HCT116 (cell line): ENCODE measurements around the gene CCNL1. TPM values are rescaled to one million over a fixed set of nuclear protein-coding genes. Genes with fewer than 3 reads are reported as not detected.

Experiments
- ATAC-seq: fragments of 200-7000 bp; cut with Tn5 transposase; 2 replicates; pipeline ENCODE4 v1.9.1; 2020; ENCODE audit warnings: mild to moderate bottlenecking, moderate library complexity
- BruUV-seq: library from RNA; stranded (reverse); fragments of 400-500 nt; replicated peaks from 2 replicates; lab custom pipeline; 2021; lab: Mats Ljungman, UMichigan
- CTCF ChIA-PET: fragments of 300-600 bp; sonication (Branson Sonifier 250); formaldehyde crosslinking; loops from one replicate; lab custom pipeline; 2021; ENCODE audit warnings: antibody characterized with exemption; lab: Charles Lee
- POLR2A ChIA-PET: fragments of 300-600, 350-600 bp; sonication (Branson Sonifier 250); formaldehyde crosslinking; loops from one replicate; lab custom pipeline; 2021; ENCODE audit warnings: antibody characterized with exemption; lab: Charles Lee
- RAD21 ChIA-PET, 2 experiments: fragments of 300-600 bp; sonication (Branson Sonifier 250); formaldehyde crosslinking; loops; one replicate each; lab custom pipeline; 2023; ENCODE audit warnings: low total read pairs in 2 of 2; ENCODE audit not compliant: uncharacterized antibody in 2 of 2, unreplicated experiment in 2 of 2, low non-redundant PET in 1 of 2; lab: Charles Lee
- DNase-seq: peaks from one replicate; pipeline ENCODE4 v3.0.0-alpha.2; 2010; ENCODE audit warnings: low read depth, low spot score
- H2AFZ ChIP-seq: fragments of 200-600 bp; shearing (Covaris generic), sonication (generic); 2 replicates; pipeline ENCODE4 v1.6.1; 2017; ENCODE audit warnings: low read depth, mixed run types, mixed read lengths, antibody characterized with exemption, low read length; ENCODE audit not compliant: poor library complexity, severe bottlenecking
- H3K27ac ChIP-seq: 2 replicates; pipeline ENCODE4 v1.5.1; 2012; ENCODE audit warnings: low read depth, low read length
- H3K27me3 ChIP-seq: fragments of 200-600 bp; sonication (generic); 2 replicates; pipeline ENCODE4 v1.6.1; 2016; ENCODE audit warnings: mixed run types, low read length, mixed read lengths; ENCODE audit not compliant: insufficient read depth
- H3K36me3 ChIP-seq, 2 experiments: fragments of 200-500 bp in 1 of 2; fragments of 200-600 bp in 1 of 2; sonication (Bioruptor generic) in 1 of 2; sonication (generic) in 1 of 2; 2 replicates each; pipeline versions ENCODE4 v1.5.1 to v1.6.1; 2014 to 2016; ENCODE audit warnings: low read length in 2 of 2, inconsistent platforms in 1 of 2, mixed read lengths in 1 of 2, mixed run types in 1 of 2; ENCODE audit not compliant: insufficient read depth in 2 of 2, control insufficient read depth in 1 of 2
- H3K4me1 ChIP-seq, 2 experiments: fragments of 200-600 bp in 1 of 2; sonication (generic) in 1 of 2; 2 replicates each; pipeline versions ENCODE4 v1.5.1 to v1.6.1; 2012 to 2017; ENCODE audit warnings: low read length in 2 of 2, inconsistent platforms in 1 of 2, mild to moderate bottlenecking in 1 of 2, mixed read lengths in 1 of 2, mixed run types in 1 of 2, moderate library complexity in 1 of 2; ENCODE audit not compliant: insufficient read depth in 2 of 2, control insufficient read depth in 1 of 2
- H3K4me2 ChIP-seq: fragments of 200-600 bp; sonication (generic); 2 replicates; pipeline ENCODE4 v1.6.1; 2017; ENCODE audit warnings: mixed run types, low read length, mixed read lengths
- H3K4me3 ChIP-seq, 2 experiments: fragments of 200-600 bp in 1 of 2; sonication (generic) in 1 of 2; replicated peaks in 1 of 2; 2 replicates each; pipeline ENCODE4 v1.5.1; 2011 to 2016; ENCODE audit warnings: low read length in 2 of 2, control low read depth in 1 of 2, low read depth in 1 of 2, mild to moderate bottlenecking in 1 of 2, mixed read lengths in 1 of 2, mixed run types in 1 of 2
- H3K79me2 ChIP-seq: fragments of 200-600 bp; sonication (generic); 2 replicates; pipeline ENCODE4 v1.6.1; 2017; ENCODE audit warnings: mild to moderate bottlenecking, mixed run types, low read length, moderate library complexity, mixed read lengths; ENCODE audit not compliant: insufficient read depth
- H3K9ac ChIP-seq: fragments of 200-600 bp; sonication (generic); 2 replicates; pipeline ENCODE4 v1.6.1; 2016; ENCODE audit warnings: low read length, mixed read lengths
- H3K9me2 ChIP-seq: fragments of 200-600 bp; sonication (generic), shearing (Covaris generic); 2 replicates; pipeline ENCODE4 v1.6.1; 2017; ENCODE audit warnings: mixed run types, mild to moderate bottlenecking, moderate library complexity; ENCODE audit not compliant: insufficient read depth
- H3K9me3 ChIP-seq, 2 experiments: fragments of 200-500 bp in 1 of 2; fragments of 200-600 bp in 1 of 2; sonication (Bioruptor generic) in 1 of 2; sonication (generic) in 1 of 2; 2 replicates each; pipeline ENCODE4 v1.6.1; 2014 to 2017; ENCODE audit warnings: low read length in 2 of 2, mixed read lengths in 2 of 2, inconsistent platforms in 1 of 2, low read depth in 1 of 2, mild to moderate bottlenecking in 1 of 2, mixed run types in 1 of 2, moderate library complexity in 1 of 2; ENCODE audit not compliant: control insufficient read depth in 1 of 2, insufficient read depth in 1 of 2
- H4K20me1 ChIP-seq: fragments of 200-600 bp; sonication (generic), shearing (Covaris generic); 2 replicates; pipeline ENCODE4 v1.6.1; 2017; ENCODE audit warnings: mixed run types, mild to moderate bottlenecking, moderate library complexity; ENCODE audit not compliant: insufficient read depth
- ELF1 ChIP-seq: IDR thresholded peaks from 2 replicates; pipeline ENCODE4 v1.6.1; 2012; ENCODE audit warnings: low read depth, borderline replicate concordance
- EZH2phosphoT487 ChIP-seq: fragments of 200-600 bp; IDR thresholded peaks from 2 replicates; pipeline ENCODE4 v1.6.1; 2018; ENCODE audit warnings: antibody characterized with exemption, borderline replicate concordance
- FOSL1 ChIP-seq: IDR thresholded peaks from 2 replicates; pipeline ENCODE4 v1.6.1; 2012; ENCODE audit warnings: low read depth
- POLR2A ChIP-seq: IDR thresholded peaks from 2 replicates; pipeline ENCODE4 v1.7.0; 2011; ENCODE audit warnings: borderline replicate concordance; ENCODE audit not compliant: insufficient read depth, insufficient read length; ENCODE audit errors: extremely low read depth
- SIN3A ChIP-seq: IDR thresholded peaks from 2 replicates; pipeline ENCODE4 v1.6.1; 2012; ENCODE audit warnings: low read depth
- SP1 ChIP-seq: IDR thresholded peaks from 2 replicates; pipeline ENCODE4 v1.6.1; 2012; ENCODE audit warnings: low read depth
- SRF ChIP-seq: IDR thresholded peaks from 2 replicates; pipeline ENCODE4 v1.6.1; 2012; ENCODE audit warnings: low read depth
- YY1 ChIP-seq: IDR thresholded peaks from 2 replicates; pipeline ENCODE4 v1.6.1; 2011; ENCODE audit warnings: low read length, low read depth, moderate library complexity, mild to moderate bottlenecking; ENCODE audit not compliant: insufficient replicate concordance; ENCODE audit errors: extremely low read depth
- intact Hi-C: fragments of 100-400 bp; cut with micrococcal nuclease; formaldehyde crosslinking; loops from 2 replicates; pipeline ENCODE4 v1.10.0; 2022
- total RNA-seq: library from RNA; stranded (reverse); gene quantifications from one replicate; pipeline ENCODE4 v1.2.1, GENCODE V29; 2021; ENCODE audit not compliant: unreplicated experiment
- TF ChIP-seq, protein P1 (sequence below), 3 experiments: fragments of 200-600 bp in 1 of 3; sonication (generic) in 1 of 3; IDR thresholded peaks in 2 of 3; conservative IDR thresholded peaks in 1 of 3; 2 replicates each; pipeline ENCODE4 v1.5.1; 2012 to 2017; ENCODE audit warnings: low read depth in 2 of 3, low read length in 2 of 3, antibody characterized with exemption in 1 of 3, borderline replicate concordance in 1 of 3, control low read depth in 1 of 3, mild to moderate bottlenecking in 1 of 3, mixed read lengths in 1 of 3, mixed run types in 1 of 3, moderate library complexity in 1 of 3; ENCODE audit not compliant: insufficient read depth in 1 of 3

The CCNL1 gene
- total RNA-seq, 1 experiment from 2014 or later, result 96.7 TPM

DNA sequence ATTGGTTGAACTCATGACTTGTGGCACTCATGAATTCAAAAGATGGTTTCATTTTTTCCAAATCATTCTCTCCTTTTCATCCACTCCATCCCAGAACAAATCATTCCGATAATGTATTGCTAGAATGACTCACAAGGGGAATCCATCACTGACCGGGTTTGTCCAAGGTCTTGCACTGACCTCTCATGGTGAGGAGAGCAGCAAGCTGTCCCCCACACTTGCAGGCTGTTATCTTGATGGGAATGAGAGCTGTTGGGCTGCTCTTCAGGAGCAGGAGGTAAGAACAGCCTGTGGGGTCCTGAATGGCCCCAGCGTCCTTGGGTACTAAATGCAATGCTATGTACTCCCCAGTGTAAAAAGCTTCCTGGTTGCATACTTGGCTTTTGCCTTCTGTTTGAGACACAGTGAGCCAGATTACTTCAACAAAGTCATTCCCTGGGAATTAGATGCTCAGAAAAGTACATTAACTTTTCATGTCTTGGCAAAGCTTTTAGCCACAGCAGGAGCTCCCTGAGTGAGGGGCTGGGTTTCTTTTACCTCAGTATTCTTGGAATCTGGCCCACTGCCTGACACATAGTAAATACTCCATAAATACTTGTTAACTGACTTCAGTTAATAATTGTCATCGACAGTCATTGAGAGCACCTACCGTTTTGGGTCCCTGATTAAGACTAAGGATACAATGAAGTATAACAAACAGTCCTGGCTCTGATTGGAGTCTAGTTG is 24.1 kb downstream of the CCNL1 start:
- Histone ChIP-seq H3K27me3 (no peaks in the 10 kb centered on the region), H3K9me2 (no peaks in the 10 kb centered on the region), H3K9me3 (no peaks in the 10 kb centered on the region), H3K79me2 (no peaks in the 10 kb centered on the region), H3K4me2 (no peak overlapping the region), H3K4me3 (no peak overlapping the region), H3K36me3 (no peaks in the 10 kb centered on the region), H2AFZ (no peak overlapping the region), H3K9ac (no peak overlapping the region), H3K27ac (no peak overlapping the region), H3K4me1 (peaks cover 13 to 53% of the 10 kb centered on the region in 2 experiments), H4K20me1 (no peaks in the 10 kb centered on the region)
- ChIA-PET RAD21 (interaction anchor here in 1 of 2 experiments (1.6 kb wide), 1 partner anchor 983 kb away, joined by 4 read pairs; no protein-coding TSS in a partner anchor), POLR2A (no interaction called here), CTCF (interaction anchor here (0.6 to 2.3 kb wide), 3 partner anchors 662 to 985 kb away, joined by 3 to 6 read pairs (median 4); no protein-coding TSS in a partner anchor)
- ATAC-seq (0 out of 2 replicates have a peak, but pooled peaks have one; percentile 21), DNase-seq (no peak)
- TF ChIP-seq SIN3A, result no peak
- no peak for TF ChIP-seq EZH2phosphoT487
- TF ChIP-seq, protein P1, sequence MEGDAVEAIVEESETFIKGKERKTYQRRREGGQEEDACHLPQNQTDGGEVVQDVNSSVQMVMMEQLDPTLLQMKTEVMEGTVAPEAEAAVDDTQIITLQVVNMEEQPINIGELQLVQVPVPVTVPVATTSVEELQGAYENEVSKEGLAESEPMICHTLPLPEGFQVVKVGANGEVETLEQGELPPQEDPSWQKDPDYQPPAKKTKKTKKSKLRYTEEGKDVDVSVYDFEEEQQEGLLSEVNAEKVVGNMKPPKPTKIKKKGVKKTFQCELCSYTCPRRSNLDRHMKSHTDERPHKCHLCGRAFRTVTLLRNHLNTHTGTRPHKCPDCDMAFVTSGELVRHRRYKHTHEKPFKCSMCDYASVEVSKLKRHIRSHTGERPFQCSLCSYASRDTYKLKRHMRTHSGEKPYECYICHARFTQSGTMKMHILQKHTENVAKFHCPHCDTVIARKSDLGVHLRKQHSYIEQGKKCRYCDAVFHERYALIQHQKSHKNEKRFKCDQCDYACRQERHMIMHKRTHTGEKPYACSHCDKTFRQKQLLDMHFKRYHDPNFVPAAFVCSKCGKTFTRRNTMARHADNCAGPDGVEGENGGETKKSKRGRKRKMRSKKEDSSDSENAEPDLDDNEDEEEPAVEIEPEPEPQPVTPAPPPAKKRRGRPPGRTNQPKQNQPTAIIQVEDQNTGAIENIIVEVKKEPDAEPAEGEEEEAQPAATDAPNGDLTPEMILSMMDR (IDR thresholded peaks at IDR 0.05 in 2 of 3, conservative IDR thresholded peaks at IDR 0.05 in 1 of 3; ENCODE audit: borderline replicate concordance in 1 of 3, insufficient read depth in 1 of 3, low read depth in 2 of 3, low read length in 2 of 3), result peak in 1 of 3 experiments; percentile 42; a peak in 2 of 6 replicates
- no peak for TF ChIP-seq SRF
- BruUV-seq, result no TSS peak
- intact Hi-C loops, result loop anchor here (2.0 to 10.0 kb wide), 5 partner anchors 594 to 1139 kb away; no protein-coding TSS in a partner anchor

DNA sequence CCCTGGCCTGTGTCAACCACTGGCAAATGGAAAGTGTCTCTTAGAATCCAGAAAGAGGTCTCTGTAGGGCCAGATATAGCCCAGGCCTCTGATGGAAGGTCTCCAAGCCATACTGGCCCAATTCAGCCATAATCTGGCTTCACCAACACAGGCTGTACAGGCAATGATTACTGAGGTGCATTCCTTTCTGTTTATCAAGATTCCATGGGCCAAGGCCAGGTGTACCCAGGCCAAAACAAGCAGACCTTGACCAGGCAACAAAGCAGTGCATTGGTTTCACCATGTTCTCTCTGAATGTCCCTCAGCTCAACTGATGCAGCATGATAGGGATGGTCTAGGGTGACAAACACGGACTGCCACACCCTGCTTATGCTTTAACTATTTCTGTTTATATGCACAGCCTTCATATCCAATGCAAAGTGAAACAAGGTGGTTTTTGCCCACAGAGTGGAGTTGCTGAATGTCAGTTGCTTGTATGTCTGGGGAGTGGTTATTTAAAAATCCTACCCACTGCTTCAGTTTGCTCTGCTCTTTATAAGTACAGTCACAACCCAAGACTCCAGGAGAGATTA is 25.2 kb downstream of the CCNL1 start:
- H3K79me2 ChIP-seq, result no peaks in the 10 kb centered on the region
- RAD21 ChIA-PET, result no interaction called here
- CTCF ChIA-PET, result no interaction called here
- H3K4me2 ChIP-seq, result no peak overlapping the region
- H3K36me3 ChIP-seq, result no peaks in the 10 kb centered on the region
- ATAC-seq (no peak), DNase-seq (no peak)
- intact Hi-C loops, result loop anchor here (5.0 to 10.0 kb wide), 3 partner anchors 592 to 1137 kb away; no protein-coding TSS in a partner anchor
- no peak overlapping the region for H3K4me3 ChIP-seq
- H3K9ac ChIP-seq, result no peak overlapping the region
- BruUV-seq, result no TSS peak
- H3K9me3 ChIP-seq, result no peaks in the 10 kb centered on the region
- H3K27me3 ChIP-seq, result no peaks in the 10 kb centered on the region
- H3K27ac ChIP-seq, result no peak overlapping the region
- no peak overlapping the region for H2AFZ ChIP-seq
- POLR2A ChIA-PET, result no interaction called here
- TF ChIP-seq ELF1, result no peak
- TF ChIP-seq, protein P1 (IDR thresholded peaks at IDR 0.05 in 2 of 3, conservative IDR thresholded peaks at IDR 0.05 in 1 of 3; ENCODE audit: borderline replicate concordance in 1 of 3, insufficient read depth in 1 of 3, low read depth in 2 of 3, low read length in 2 of 3), result no peak
- TF ChIP-seq POLR2A, result no peak
- TF ChIP-seq FOSL1, result no peak
- TF ChIP-seq YY1, result no peak
- no peak for TF ChIP-seq SP1
- peaks cover 23 to 64% of the 10 kb centered on the region in 2 experiments for H3K4me1 ChIP-seq
- H3K9me2 ChIP-seq, result no peaks in the 10 kb centered on the region
- H4K20me1 ChIP-seq, result no peaks in the 10 kb centered on the region
